HG02884 (cell line): ENCODE measurements around the gene NLRP14.

Experiments used
- ATAC-seq: cut with Tn5 transposase; IDR thresholded peaks from one replicate; pipeline ENCODE4 v1.9.1; 2021; ENCODE audit warnings: mild to moderate bottlenecking, moderate library complexity; ENCODE audit not compliant: unreplicated experiment

Gene NLRP14

DNA sequence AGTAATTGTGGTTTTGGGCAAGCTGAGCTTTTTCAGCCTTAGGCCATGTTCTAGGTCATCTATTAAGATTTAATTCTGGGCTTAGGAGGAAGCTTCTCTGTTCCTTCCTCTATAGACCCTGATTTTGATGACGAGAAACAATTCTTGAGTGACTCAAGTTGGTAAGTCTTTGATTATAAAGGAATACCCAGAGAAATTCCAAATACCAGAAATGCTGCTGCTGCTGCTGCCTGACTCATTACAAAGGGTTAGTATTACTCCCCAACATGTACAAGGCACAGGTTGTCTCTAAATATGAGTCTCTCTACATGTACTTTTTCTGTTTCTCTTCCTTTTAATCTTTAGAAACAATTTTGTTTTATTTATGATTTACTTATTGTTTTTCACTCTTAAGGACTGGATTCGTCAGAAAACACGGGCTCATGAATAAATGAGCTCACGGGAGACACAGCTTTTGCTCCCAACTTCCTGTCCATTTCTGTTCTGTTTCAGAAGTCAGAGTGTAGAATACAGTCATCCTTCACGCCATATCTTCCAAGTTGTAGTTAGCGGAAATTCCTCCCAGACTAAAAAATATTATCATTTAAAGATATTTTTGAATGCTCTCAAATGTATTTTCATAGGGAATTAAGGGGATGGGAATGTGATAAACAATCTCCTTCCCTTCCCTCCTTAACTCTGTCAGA, 36.7 kb downstream of the NLRP14 start:
- no peak for ATAC-seq

- ATAC-seq = no peak
These were observed 37.4 kb downstream of the NLRP14 start for GRCh38 chr11:7057641-7058040.

DNA sequence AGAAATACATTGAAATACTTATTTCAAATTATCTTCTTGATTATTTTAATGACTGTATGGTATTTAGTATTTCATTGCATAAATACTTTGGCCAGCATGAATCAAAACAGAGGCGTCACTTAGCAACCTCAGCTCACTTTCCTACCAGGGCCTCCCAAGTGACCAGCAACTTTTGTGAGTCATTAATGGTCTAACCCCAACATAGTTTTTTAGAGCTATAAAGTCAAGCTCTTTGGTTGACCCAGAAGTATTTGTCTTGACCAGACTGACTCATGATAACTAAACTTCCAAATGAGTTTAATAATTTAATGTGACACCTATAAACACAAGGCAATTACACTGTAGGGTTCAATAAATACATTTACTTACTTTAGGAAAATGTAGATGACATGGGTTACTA, 40.6 kb downstream of the NLRP14 start:
- ATAC-seq = no peak

DNA sequence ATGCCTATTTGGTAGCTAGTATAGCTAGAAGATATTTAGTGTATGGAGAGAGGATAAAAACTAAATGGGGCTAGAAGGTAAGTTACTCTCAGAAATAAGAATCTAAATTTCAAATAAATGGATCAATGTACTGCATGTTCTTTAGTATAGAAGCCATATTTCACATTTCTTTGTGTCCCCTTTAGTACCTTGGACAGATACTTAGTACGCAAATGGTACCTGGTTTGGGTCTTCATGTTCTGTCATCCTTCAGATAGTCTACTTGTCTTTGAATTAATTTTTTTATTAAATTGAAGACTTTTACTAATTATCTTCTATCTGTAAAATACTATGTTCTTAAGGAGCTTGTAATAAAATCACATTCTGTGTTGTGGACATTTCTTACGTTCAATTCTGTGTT, 42.3 kb downstream of the NLRP14 start:
- no peak for ATAC-seq

GRCh38 chr11:7072401-7073028, 52.2 kb downstream of the NLRP14 start:
- ATAC-seq = no peak

DNA sequence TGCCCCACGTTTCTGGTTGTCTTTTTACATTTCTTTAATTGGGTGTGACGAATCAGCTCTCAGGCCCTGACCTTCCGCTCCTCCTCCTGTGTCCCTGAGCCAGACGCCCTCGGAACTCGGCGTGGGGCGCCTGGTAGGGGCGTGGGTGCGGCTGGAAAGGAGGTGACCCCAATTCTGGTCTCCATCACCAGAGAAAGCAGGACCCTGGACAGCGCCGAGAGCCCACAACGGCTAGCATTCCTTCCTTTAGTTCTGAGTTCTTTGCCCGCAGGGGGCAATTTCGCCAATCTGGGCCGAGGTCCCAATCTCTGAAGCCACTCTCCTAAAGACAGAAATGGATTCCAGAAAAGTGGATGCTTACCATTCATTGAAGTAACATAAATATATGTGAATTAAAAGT, 56.8 kb downstream of the NLRP14 start:
- ATAC-seq = no peak

DNA sequence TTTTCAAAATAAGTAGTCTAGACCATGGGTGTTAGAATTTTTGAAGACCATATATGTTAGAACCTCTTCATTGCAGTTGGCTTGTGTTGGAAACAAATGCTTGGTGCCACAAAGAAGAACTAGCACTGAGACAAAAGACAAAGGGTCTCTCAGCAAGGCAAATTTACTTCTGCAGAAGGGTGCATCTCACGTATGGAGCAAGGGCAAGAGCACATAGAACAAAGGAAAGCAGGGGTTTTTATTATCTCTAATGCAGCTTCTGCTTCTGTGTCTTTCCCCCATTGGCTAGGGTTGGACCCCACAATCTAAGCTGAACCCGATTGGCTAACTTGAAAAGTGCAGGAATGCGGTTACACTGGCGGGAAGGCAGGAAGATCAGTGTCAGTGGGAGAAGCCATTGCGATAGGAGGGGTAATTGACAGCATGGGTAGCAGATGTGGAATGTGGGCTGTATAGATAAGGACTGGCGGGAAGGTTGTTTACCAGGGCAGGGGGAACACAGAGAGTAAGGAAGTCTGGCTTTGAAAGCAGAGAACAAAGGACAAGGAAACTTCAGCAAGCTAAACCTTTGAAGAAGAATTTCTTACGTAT, 59.4 kb downstream of the NLRP14 start:
- no peak for ATAC-seq

DNA sequence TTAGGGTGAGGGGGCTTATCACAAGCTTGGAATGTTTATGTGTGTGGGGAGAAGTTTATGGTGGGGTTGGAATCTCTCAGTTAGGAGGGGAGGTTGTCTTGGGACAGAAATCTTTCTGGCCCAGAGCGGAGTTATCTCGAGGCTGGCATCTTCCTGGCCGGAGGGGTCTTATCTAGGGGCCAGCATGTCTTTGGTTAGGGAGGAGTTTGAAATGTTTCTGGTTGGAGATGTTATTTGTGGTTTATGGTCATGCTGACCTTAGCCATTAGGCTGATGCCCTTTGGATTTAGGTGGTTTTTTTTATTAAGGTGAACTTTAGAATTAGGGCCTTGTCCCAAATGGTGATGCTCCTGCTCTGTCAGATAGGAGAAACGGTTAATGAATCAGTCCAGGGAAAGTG, 60.6 kb downstream of the NLRP14 start:
- no peak for ATAC-seq

- ATAC-seq = no peak
These were observed 61.2 kb downstream of the NLRP14 start for GRCh38 chr11:7081441-7081840.

GRCh38 chr11:7088921-7089320, 68.6 kb downstream of the NLRP14 start, which contains the start of gene RBMXL2:
RBMXL2 (plus strand) TSS chr11:7088998; CDS start chr11:7089121, 123 bp downstream.
- no peak for ATAC-seq

DNA sequence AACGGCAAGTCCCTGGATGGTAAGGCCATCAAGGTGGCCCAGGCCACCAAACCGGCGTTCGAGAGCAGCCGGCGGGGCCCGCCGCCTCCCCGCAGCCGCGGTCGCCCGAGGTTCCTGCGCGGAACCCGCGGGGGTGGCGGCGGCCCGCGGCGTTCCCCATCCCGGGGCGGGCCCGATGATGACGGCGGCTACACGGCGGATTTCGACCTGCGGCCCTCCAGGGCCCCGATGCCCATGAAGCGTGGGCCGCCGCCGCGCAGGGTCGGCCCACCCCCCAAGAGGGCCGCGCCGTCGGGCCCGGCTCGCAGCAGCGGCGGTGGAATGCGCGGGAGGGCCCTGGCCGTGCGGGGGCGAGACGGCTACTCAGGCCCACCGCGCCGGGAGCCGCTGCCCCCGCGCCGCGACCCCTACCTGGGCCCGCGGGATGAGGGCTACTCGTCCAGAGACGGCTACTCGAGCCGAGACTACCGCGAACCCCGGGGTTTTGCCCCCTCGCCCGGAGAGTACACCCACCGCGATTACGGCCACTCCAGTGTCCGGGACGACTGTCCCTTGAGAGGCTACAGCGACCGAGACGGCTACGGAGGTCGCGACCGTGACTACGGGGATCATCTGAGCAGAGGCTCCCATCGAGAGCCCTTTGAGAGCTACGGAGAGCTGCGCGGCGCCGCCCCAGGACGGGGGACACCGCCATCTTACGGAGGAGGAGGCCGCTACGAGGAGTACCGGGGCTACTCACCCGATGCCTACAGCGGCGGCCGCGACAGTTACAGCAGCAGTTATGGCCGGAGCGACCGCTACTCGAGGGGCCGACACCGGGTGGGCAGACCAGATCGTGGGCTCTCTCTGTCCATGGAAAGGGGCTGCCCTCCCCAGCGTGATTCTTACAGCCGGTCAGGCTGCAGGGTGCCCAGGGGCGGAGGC, 69.3 kb downstream of the NLRP14 start:
- ATAC-seq = no peak

GRCh38 chr11:7098235-7098832, 78.1 kb downstream of the NLRP14 start:
- no peak for ATAC-seq

DNA sequence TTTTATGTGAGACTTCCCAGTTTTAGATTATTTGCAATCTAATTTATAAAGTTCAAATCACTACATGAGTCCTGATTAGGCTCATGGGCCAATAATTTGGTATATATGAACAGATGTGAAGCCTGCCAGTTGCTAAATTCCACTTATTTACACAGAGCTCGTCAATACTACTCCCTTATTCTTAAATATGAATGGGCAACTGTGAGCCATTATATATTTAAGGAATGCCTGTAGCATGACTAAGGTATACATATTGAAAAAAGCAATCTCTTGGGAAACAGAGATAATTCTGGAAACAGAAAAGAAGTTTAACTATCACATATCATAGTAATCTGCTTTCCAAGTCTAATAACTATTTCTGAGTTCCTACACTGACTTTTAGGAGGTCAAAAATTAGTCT, 95.5 kb downstream of the NLRP14 start:
- ATAC-seq = no peak

DNA sequence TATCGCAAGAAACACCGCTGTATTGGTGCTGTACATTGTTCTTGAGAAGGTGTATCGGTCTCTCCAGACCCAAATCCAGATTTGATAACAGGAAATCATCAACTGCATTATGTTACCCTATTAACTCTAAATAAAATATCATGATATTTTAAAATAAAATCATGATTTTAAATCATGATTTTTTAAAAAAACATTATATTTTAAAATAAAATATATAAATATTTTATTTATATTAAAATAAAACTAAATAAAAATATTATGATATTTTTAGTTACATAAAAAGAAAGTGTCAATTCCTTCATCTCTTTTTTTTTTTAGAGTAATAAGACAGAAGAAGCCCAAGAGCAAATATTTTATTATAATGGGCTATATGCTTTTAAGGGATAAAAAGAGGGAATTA, 96.1 kb downstream of the NLRP14 start:
- no peak for ATAC-seq
